Ishikawa (cell line): ENCODE data around the gene EEPD1.

ENCODE experiments used
- CEBPB ChIP-seq: IDR thresholded peaks from 2 replicates; pipeline ENCODE4 v1.6.1; 2012
- CREB1 ChIP-seq: IDR thresholded peaks from 2 replicates; pipeline ENCODE4 v1.6.1; 2012; ENCODE audit warnings: low read depth
- EGR1 ChIP-seq: IDR thresholded peaks from 2 replicates; pipeline ENCODE4 v1.6.1; 2012
- EP300 ChIP-seq: IDR thresholded peaks from 2 replicates; pipeline ENCODE4 v1.6.1; 2012; ENCODE audit warnings: borderline replicate concordance
- FOXM1 ChIP-seq: IDR thresholded peaks from 2 replicates; pipeline ENCODE4 v1.6.1; 2012; ENCODE audit warnings: low read depth, borderline replicate concordance
- MAX ChIP-seq: IDR thresholded peaks from 2 replicates; pipeline ENCODE4 v1.6.1; 2012
- NFIC ChIP-seq: IDR thresholded peaks from 2 replicates; pipeline ENCODE4 v1.6.1; 2012
- RAD21 ChIP-seq: IDR thresholded peaks from 2 replicates; pipeline ENCODE4 v1.6.1; 2012; ENCODE audit warnings: low read depth
- REST ChIP-seq: IDR thresholded peaks from 2 replicates; pipeline ENCODE4 v1.6.1; 2012; ENCODE audit warnings: low read depth, mild to moderate bottlenecking
- TAF1 ChIP-seq: IDR thresholded peaks from 2 replicates; pipeline ENCODE4 v1.6.1; 2012; ENCODE audit warnings: low read depth, mild to moderate bottlenecking
- TCF12 ChIP-seq: IDR thresholded peaks from 2 replicates; pipeline ENCODE4 v1.6.1; 2012; ENCODE audit warnings: low read depth
- TEAD4 ChIP-seq: IDR thresholded peaks from 2 replicates; pipeline ENCODE4 v1.6.1; 2012
- USF1 ChIP-seq: IDR thresholded peaks from 2 replicates; pipeline ENCODE4 v1.6.1; 2012
- YY1 ChIP-seq: IDR thresholded peaks from 2 replicates; pipeline ENCODE4 v1.6.1; 2012; ENCODE audit warnings: low read depth
- ZBTB7A ChIP-seq: IDR thresholded peaks from 2 replicates; pipeline ENCODE4 v1.6.1; 2012; ENCODE audit warnings: low read depth

The EEPD1 gene

GRCh38 chr7:36208426-36208825, 55.4 kb downstream of the EEPD1 start:
- TF ChIP-seq ZBTB7A (no peak), TCF12 (no peak), RAD21 (no peak), NFIC (no peak), CREB1 (no peak)

GRCh38 chr7:36208997-36209813, 56.2 kb downstream of the EEPD1 start:
- no peak for TF ChIP-seq EGR1
- no peak for TF ChIP-seq MAX
- TF ChIP-seq CEBPB, result no peak
- no peak for TF ChIP-seq EP300
- no peak for TF ChIP-seq YY1
- no peak for TF ChIP-seq RAD21
- TF ChIP-seq ZBTB7A, result no peak

GRCh38 chr7:36209814-36210183, 56.7 kb downstream of the EEPD1 start:
- TF ChIP-seq CREB1 (no peak), ZBTB7A (no peak), TAF1 (no peak), MAX (no peak), TCF12 (no peak), TEAD4 (no peak), EGR1 (no peak), CEBPB (no peak), USF1 (no peak), EP300 (no peak), REST (no peak)

- TF ChIP-seq YY1, result no peak
- no peak for TF ChIP-seq TAF1
- TF ChIP-seq EP300, result no peak
- TF ChIP-seq TEAD4, result no peak
- no peak for TF ChIP-seq REST
- no peak for TF ChIP-seq CEBPB
- TF ChIP-seq MAX, result no peak
- TF ChIP-seq CREB1, result no peak
- no peak for TF ChIP-seq RAD21
- no peak for TF ChIP-seq NFIC
- no peak for TF ChIP-seq ZBTB7A
- TF ChIP-seq USF1, result no peak
- TF ChIP-seq EGR1, result no peak
- TF ChIP-seq FOXM1, result no peak
These were observed 57.4 kb downstream of the EEPD1 start for GRCh38 chr7:36210291-36210922.

- TF ChIP-seq EP300 (no peak), TAF1 (no peak), MAX (no peak), RAD21 (no peak), USF1 (no peak), CEBPB (no peak), YY1 (no peak), FOXM1 (no peak), EGR1 (no peak), TCF12 (no peak), ZBTB7A (no peak), CREB1 (no peak), REST (no peak), TEAD4 (no peak), NFIC (no peak)
These were observed 61.8 kb downstream of the EEPD1 start for GRCh38 chr7:36214608-36215456.
